A549 (cell line): ENCODE data around the gene FAM219A.

Experiments used
- EP300 ChIP-seq, 2 experiments: fragments of >200 bp; sonication (Bioruptor Twin); formaldehyde crosslinking; IDR thresholded peaks; 2 replicates in 1 of 2; 3 replicates in 1 of 2; pipeline ENCODE4 v1.6.1; 2016 to 2017
- HOXA7 ChIP-seq: fragments of 250-450 bp; sonication (Bioruptor Pico); IDR thresholded peaks from 2 replicates; pipeline ENCODE4 v1.5.0; 2020; ENCODE audit warnings: mild to moderate bottlenecking, moderate library complexity
- JUN ChIP-seq, 2 experiments: fragments of >200 bp; sonication (Bioruptor Twin); formaldehyde crosslinking; IDR thresholded peaks; 2 replicates in 1 of 2; 3 replicates in 1 of 2; pipeline ENCODE4 v1.6.1; 2016 to 2017
- JUNB ChIP-seq: fragments of >200 bp; sonication (Bioruptor Twin); formaldehyde crosslinking; IDR thresholded peaks from 2 replicates; pipeline ENCODE4 v1.6.1; 2016
- MYC ChIP-seq: IDR thresholded peaks from 2 replicates; pipeline ENCODE4 v1.6.1; 2012; ENCODE audit warnings: mild to moderate bottlenecking, inconsistent platforms, low read length, improper control_type of control experiment, borderline replicate concordance
- POLR2AphosphoS2 ChIP-seq: conservative IDR thresholded peaks from 2 replicates; pipeline ENCODE4 v1.6.1; 2012; ENCODE audit warnings: low read length, improper control_type of control experiment, inconsistent platforms
- TF ChIP-seq, protein P1 (sequence below): fragments of >200 bp; sonication (Bioruptor Twin); formaldehyde crosslinking; IDR thresholded peaks from 3 replicates; pipeline ENCODE4 v1.5.1; 2016
- TF ChIP-seq, protein P2 (sequence below): IDR thresholded peaks from 2 replicates; pipeline ENCODE4 v1.6.1; 2012
- TF ChIP-seq, protein P3 (sequence below): IDR thresholded peaks from 2 replicates; pipeline ENCODE4 v1.6.1; 2012; ENCODE audit warnings: low read depth, borderline replicate concordance
- TF ChIP-seq, protein P4 (sequence below): fragments of 250-450 bp; sonication (Bioruptor Pico); IDR thresholded peaks from 2 replicates; pipeline ENCODE4 v1.5.0; 2020; ENCODE audit warnings: low read depth, mild to moderate bottlenecking, moderate library complexity

DNA sequence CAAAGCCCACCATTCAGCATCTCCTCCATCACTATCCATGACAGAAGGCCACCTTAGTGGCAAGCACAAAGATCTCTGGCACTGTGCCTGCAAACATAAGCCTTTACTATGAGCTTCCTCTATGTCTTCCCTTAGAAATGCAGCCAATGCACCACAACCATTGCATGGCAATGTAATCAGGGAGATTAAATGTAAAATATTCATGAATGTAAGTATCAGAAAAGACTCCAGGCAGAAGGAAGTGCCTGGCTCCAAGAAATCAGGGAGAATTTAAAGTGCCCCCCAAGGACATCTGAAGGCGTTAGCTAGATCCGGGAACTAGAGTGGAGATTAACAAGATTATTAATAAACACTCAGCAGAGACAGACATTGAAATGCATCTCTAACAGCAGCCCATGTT lies 49.2 kb downstream of the FAM219A start:
- TF ChIP-seq, protein P1, sequence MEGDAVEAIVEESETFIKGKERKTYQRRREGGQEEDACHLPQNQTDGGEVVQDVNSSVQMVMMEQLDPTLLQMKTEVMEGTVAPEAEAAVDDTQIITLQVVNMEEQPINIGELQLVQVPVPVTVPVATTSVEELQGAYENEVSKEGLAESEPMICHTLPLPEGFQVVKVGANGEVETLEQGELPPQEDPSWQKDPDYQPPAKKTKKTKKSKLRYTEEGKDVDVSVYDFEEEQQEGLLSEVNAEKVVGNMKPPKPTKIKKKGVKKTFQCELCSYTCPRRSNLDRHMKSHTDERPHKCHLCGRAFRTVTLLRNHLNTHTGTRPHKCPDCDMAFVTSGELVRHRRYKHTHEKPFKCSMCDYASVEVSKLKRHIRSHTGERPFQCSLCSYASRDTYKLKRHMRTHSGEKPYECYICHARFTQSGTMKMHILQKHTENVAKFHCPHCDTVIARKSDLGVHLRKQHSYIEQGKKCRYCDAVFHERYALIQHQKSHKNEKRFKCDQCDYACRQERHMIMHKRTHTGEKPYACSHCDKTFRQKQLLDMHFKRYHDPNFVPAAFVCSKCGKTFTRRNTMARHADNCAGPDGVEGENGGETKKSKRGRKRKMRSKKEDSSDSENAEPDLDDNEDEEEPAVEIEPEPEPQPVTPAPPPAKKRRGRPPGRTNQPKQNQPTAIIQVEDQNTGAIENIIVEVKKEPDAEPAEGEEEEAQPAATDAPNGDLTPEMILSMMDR = no peak
- TF ChIP-seq MYC (no peak), HOXA7 (no peak), JUNB (no peak), POLR2AphosphoS2 (no peak), EP300 (IDR thresholded peaks at IDR 0.05) (no peak), JUN (IDR thresholded peaks at IDR 0.05) (no peak)
- TF ChIP-seq, protein P2, sequence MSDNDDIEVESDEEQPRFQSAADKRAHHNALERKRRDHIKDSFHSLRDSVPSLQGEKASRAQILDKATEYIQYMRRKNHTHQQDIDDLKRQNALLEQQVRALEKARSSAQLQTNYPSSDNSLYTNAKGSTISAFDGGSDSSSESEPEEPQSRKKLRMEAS = no peak
- TF ChIP-seq, protein P3, sequence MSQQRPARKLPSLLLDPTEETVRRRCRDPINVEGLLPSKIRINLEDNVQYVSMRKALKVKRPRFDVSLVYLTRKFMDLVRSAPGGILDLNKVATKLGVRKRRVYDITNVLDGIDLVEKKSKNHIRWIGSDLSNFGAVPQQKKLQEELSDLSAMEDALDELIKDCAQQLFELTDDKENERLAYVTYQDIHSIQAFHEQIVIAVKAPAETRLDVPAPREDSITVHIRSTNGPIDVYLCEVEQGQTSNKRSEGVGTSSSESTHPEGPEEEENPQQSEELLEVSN = no peak
- TF ChIP-seq, protein P4, sequence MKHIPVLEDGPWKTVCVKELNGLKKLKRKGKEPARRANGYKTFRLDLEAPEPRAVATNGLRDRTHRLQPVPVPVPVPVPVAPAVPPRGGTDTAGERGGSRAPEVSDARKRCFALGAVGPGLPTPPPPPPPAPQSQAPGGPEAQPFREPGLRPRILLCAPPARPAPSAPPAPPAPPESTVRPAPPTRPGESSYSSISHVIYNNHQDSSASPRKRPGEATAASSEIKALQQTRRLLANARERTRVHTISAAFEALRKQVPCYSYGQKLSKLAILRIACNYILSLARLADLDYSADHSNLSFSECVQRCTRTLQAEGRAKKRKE = no peak
